Measurements from ENCODE around the gene ALG10B.
A peak's percentile ranks its signal among the peaks of the same experiment; 100 is the strongest.
"Not testable (repeated sequence)": the region's sequence is repeated elsewhere in the genome, so short reads cannot be mapped to it uniquely, and the experiment has no call there.

ALG10B gene

GRCh38 chr12:38291160-38291559, 25.4 kb upstream of the ALG10B start:
- TF ChIP-seq CTCF (conservative IDR thresholded peaks at IDR 0.05; ENCODE audit: control insufficient read depth, insufficient read depth, low read depth, low read length), result no peak

GRCh38 chr12:38302972-38303371, 13.6 kb upstream of the ALG10B start:
- not testable (repeated sequence) for DNase-seq (ENCODE audit: low read depth); H3K4me3 ChIP-seq (ENCODE audit: control insufficient read depth, low read depth, low read length)

More at GRCh38 chr12:38291160-38291559, 25.4 kb upstream of the ALG10B start:
- no peak for DNase-seq (ENCODE audit: low read depth)
- H3K4me3 ChIP-seq (ENCODE audit: control insufficient read depth, low read depth, low read length), result no peak overlapping the region

- not testable (repeated sequence) for DNase-seq (ENCODE audit: low read depth)
Measured at GRCh38 chr12:38321966-38322365, 5.4 kb downstream of the ALG10B start.

GRCh38 chr12:38324912-38325311, 8.3 kb downstream of the ALG10B start:
- TF ChIP-seq CTCF (conservative IDR thresholded peaks at IDR 0.05; ENCODE audit: control insufficient read depth, insufficient read depth, low read depth, low read length), result no peak
- no peak for DNase-seq (ENCODE audit: low read depth)
- H3K4me3 ChIP-seq (ENCODE audit: control insufficient read depth, low read depth, low read length), result no peak overlapping the region

More at GRCh38 chr12:38321966-38322365, 5.4 kb downstream of the ALG10B start:
- not testable (repeated sequence) for H3K4me3 ChIP-seq (ENCODE audit: control insufficient read depth, low read depth, low read length)

- H3K4me3 ChIP-seq (ENCODE audit: control insufficient read depth, low read depth, low read length), result no peak overlapping the region
- TF ChIP-seq CTCF (conservative IDR thresholded peaks at IDR 0.05; ENCODE audit: control insufficient read depth, insufficient read depth, low read depth, low read length), result no peak
- DNase-seq (ENCODE audit: low read depth), result no peak
Measured at GRCh38 chr12:38327356-38327755, 10.8 kb downstream of the ALG10B start.

- peak; percentile 59 for DNase-seq (ENCODE audit: low read depth)
- TF ChIP-seq CTCF (conservative IDR thresholded peaks at IDR 0.05; ENCODE audit: control insufficient read depth, insufficient read depth, low read depth, low read length), result peak; percentile 50
- H3K4me3 ChIP-seq (ENCODE audit: control insufficient read depth, low read depth, low read length), result no peak overlapping the region
Measured at GRCh38 chr12:38328306-38328895, 11.8 kb downstream of the ALG10B start.

- DNase-seq (ENCODE audit: low read depth); H3K4me3 ChIP-seq (ENCODE audit: control insufficient read depth, low read depth, low read length): not testable (repeated sequence)
Measured at GRCh38 chr12:38330414-38330813, 13.8 kb downstream of the ALG10B start.

- no peak for TF ChIP-seq CTCF (conservative IDR thresholded peaks at IDR 0.05; ENCODE audit: control insufficient read depth, insufficient read depth, low read depth, low read length)
- DNase-seq (ENCODE audit: low read depth), result no peak
- H3K4me3 ChIP-seq (ENCODE audit: control insufficient read depth, low read depth, low read length), result no peak overlapping the region
Measured at GRCh38 chr12:38332814-38333213, 16.2 kb downstream of the ALG10B start.
